HUES64 (cell line): ENCODE results near the gene TEX11.

Experiments used
- H3K27ac ChIP-seq: 2 replicates; pipeline ENCODE4 v1.7.0; 2013; ENCODE audit warnings: low read depth, low read length, inconsistent platforms
- H3K27me3 ChIP-seq: 2 replicates; pipeline ENCODE4 v1.6.1; 2013; ENCODE audit warnings: mild to moderate bottlenecking, low read length; ENCODE audit not compliant: insufficient read depth
- H3K36me3 ChIP-seq: 2 replicates; pipeline ENCODE4 v1.6.1; 2013; ENCODE audit warnings: mild to moderate bottlenecking, low read length; ENCODE audit not compliant: insufficient read depth
- H3K4me1 ChIP-seq: 2 replicates; pipeline ENCODE4 v1.6.1; 2013; ENCODE audit warnings: mild to moderate bottlenecking, low read length, moderate library complexity; ENCODE audit not compliant: insufficient read depth
- H3K4me3 ChIP-seq: 2 replicates; pipeline ENCODE4 v1.5.1; 2013; ENCODE audit warnings: mild to moderate bottlenecking, low read length, moderate library complexity
- H3K9ac ChIP-seq: 2 replicates; pipeline ENCODE4 v1.6.1; 2013; ENCODE audit warnings: mild to moderate bottlenecking, low read depth, low read length
- H3K9me3 ChIP-seq: 2 replicates; pipeline ENCODE4 v1.6.1; 2013; ENCODE audit warnings: low read depth, low read length; ENCODE audit not compliant: insufficient read depth
- WGBS: fragments of 150-250, 120-280 bp; methylation state at CpG from one replicate; pipeline ENCODE4 v1.1.7; 2013; ENCODE audit warnings: missing lambda C conversion rate; 5-methylcytosine and 5-hydroxymethylcytosine counted together

TEX11 gene

DNA sequence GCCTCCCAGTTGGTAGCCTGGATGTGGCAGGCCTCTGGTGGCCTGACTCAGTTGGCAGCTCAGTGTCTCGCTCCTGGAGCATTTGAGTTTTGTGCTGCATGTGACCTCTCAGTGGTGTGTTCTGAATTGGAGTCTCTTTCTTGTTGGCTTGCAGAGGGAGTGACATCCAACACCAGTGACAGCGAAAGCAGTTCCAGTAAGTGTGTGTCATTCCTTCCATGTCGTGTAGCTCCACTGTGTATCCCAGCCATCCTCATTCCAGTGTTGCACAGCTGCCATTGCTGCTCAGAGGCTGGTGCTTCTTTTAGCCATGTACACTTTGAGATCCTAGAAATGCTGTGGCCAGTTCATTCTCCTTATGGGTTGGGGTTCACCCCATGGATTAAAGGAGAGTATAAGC, 411.5 kb downstream of the TEX11 start:
- Histone ChIP-seq H3K4me3 (no peak overlapping the region), H3K36me3 (peaks cover 98% of the 10 kb centered on the region), H3K27ac (no peak overlapping the region), H3K4me1 (no peaks in the 10 kb centered on the region), H3K9ac (no peak overlapping the region), H3K27me3 (no peaks in the 10 kb centered on the region), H3K9me3 (no peaks in the 10 kb centered on the region)
- 99% methylated on average over 3 of the region's 3 CpGs for WGBS

DNA sequence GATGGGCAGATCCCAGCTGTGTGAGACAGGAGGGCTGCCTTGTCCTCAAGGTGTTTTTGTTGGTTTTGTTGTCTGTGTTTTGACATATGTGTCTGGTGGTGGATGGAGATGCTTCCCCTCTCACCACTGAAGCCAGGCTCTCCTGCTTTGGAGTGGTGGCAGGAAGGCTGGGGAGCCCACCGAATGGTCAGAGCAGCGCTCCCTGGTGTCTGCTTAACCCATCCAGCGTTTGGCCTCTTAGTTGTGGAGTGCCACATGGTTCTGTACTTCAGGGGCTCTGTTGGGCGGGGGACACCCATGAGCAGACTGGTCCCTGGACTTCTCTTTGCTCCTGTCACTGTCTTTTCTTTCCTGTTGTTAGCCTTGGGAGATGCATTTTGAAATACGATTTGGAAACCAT, 412.0 kb downstream of the TEX11 start:
- H3K4me3 ChIP-seq = no peak overlapping the region
- H3K9ac ChIP-seq = no peak overlapping the region
- peaks cover 98% of the 10 kb centered on the region for H3K36me3 ChIP-seq
- no peaks in the 10 kb centered on the region for H3K4me1 ChIP-seq
- WGBS = 85% methylated on average over 5 of the region's 5 CpGs
- H3K9me3 ChIP-seq = no peaks in the 10 kb centered on the region
- no peaks in the 10 kb centered on the region for H3K27me3 ChIP-seq
- H3K27ac ChIP-seq = no peak overlapping the region

DNA sequence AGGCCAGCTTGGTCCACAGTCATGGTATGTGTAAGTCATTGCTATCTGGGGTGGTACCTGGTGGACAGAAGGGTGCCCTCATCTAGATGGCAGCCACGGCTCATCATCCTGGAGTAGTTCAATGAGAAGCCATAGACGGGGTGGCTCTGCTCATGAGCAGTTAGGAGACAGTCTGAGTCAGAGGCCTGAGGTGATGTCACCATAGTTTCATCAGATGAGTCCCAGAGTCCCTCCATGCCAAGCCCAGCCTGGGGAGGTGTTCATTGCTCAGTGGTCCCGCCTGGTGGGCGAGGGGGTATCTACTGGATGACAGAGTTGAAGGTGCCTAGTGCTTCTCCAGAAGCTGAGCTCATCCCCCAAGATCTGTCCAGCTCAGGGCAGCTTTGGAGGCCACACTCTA, 414.1 kb downstream of the TEX11 start:
- H3K4me3 ChIP-seq = no peak overlapping the region
- WGBS = 97% methylated on average over 4 of the region's 4 CpGs
- H3K36me3 ChIP-seq = peaks cover 91% of the 10 kb centered on the region
- no peaks in the 10 kb centered on the region for H3K27me3 ChIP-seq
- H3K27ac ChIP-seq = no peak overlapping the region
- no peaks in the 10 kb centered on the region for H3K9me3 ChIP-seq
- no peak overlapping the region for H3K9ac ChIP-seq
- H3K4me1 ChIP-seq = no peaks in the 10 kb centered on the region

DNA sequence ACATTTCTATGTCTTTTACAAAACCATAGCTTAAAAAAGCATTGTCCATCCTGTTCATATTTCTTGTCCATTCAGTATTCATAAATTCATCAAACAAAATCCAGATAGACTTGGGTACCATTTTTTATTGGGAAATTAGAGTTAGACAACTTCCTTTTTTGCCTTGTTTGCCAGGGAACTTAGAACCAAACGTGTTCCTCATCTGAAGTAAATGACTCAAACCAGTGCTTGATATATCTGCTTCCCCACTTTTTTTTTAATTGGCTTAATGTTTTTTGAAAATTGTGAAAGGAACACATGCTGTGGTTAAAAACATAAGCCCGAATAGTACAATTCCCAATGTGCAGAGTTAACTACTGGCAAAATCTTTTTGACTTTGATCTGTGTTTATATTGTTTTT, 419.7 kb downstream of the TEX11 start:
- no peaks in the 10 kb centered on the region for H3K27me3 ChIP-seq
- no peak overlapping the region for H3K27ac ChIP-seq
- 90% methylated on average over 2 of the region's 2 CpGs for WGBS
- H3K4me1 ChIP-seq = 0 out of 2 replicates have a peak, but pooled peaks cover 4% of the 10 kb centered on the region
- no peak overlapping the region for H3K4me3 ChIP-seq
- H3K36me3 ChIP-seq = peaks cover 76% of the 10 kb centered on the region
- H3K9ac ChIP-seq = no peak overlapping the region
- no peaks in the 10 kb centered on the region for H3K9me3 ChIP-seq

DNA sequence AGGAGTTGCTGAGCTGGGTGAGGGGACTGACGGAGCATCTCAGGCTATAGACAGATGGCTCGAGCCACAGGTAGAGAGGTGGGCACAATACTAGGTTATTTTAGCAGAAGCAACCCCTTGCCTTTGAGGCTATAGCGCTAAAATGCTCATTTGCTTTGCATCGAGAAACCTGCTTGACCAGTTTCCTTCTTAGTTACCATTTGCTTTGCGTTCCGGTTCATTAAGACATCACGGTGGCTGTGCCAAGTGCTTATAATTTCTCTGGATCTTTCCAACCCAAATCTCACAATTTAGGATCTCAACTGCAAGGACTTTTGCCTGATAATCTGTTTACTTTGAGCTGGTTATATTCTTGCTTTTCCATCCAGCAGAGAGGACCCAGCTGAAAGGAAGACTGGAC, 423.0 kb downstream of the TEX11 start:
- Histone ChIP-seq H3K9ac (no peak overlapping the region), H3K4me1 (peaks cover 18% of the 10 kb centered on the region), H3K9me3 (no peaks in the 10 kb centered on the region), H3K36me3 (peaks cover 68% of the 10 kb centered on the region), H3K4me3 (no peak overlapping the region), H3K27ac (no peak overlapping the region), H3K27me3 (no peaks in the 10 kb centered on the region)
- 93% methylated on average over 7 of the region's 7 CpGs for WGBS

DNA sequence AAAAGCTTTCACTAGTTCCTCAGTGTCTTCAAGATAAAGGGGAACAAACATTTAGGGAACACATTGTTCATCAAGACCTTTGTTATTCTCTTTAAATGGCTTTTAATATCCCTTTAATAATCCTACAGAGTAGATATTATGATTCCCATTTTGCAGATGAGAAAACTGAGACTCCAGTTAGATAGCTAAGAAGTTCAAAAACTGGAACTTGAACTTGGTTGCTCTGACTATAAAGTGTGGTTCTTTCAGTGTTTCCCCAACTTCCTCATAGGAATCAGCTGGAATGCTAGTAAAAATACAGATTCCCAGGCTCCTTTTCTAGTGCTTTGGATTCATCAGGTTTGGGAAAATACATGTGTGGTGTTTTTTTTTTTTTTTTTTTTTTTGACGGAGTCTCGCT, 426.2 kb downstream of the TEX11 start:
- WGBS = 85% methylated on average over 2 of the region's 2 CpGs

DNA sequence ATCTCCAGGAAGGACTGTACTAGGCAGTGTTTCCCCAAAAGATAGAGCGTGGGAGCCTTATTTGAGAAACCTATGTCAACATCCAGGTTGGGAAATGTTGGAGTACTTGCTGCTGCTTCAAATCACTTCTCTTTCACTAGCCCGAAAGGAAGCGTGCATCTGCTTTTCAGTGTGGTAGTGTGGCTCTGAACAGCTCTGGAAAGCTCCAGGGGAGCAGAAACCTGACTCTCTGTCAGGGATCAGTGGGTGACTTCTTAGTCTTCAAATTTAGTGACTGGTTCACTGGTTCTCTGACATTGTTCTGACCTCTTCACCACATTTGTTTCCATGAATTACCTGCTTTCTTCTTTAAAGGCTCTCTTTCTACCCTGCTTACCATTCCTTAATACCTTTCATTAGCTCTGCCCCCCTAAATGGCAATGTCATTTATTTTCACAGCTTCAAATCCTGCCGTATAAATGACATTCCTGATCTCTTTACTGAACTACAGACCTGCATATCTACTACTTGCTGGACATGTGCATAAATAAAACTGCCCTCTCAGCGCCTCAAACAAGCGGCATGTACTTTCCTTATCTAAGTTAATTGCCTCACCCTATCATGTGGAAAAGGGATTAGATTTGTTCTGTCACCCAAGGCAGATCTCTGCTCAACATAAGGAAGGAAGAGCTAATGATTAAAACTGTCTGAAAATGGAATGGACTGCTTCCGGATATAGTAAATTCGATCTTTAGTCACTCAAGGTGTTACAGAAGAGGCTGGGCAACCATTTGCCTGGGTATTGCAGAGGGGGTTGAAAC, 426.8 kb downstream of the TEX11 start:
- H3K4me3 ChIP-seq = no peak overlapping the region
- H3K9ac ChIP-seq = no peak overlapping the region
- H3K4me1 ChIP-seq = peaks cover 55% of the 10 kb centered on the region
- WGBS = 94% methylated on average over 6 of the region's 8 CpGs
- no peaks in the 10 kb centered on the region for H3K9me3 ChIP-seq
- H3K27ac ChIP-seq = no peak overlapping the region; the same call in 1 of the 2 replicates
- H3K27me3 ChIP-seq = no peaks in the 10 kb centered on the region
- peaks cover 55% of the 10 kb centered on the region for H3K36me3 ChIP-seq

More for the DNA sequence above, 426.2 kb downstream of the TEX11 start:
- peaks cover 49% of the 10 kb centered on the region for H3K4me1 ChIP-seq
- no peak overlapping the region for H3K27ac ChIP-seq
- peaks cover 61% of the 10 kb centered on the region for H3K36me3 ChIP-seq
- no peak overlapping the region for H3K9ac ChIP-seq
- H3K4me3 ChIP-seq = no peak overlapping the region
- H3K9me3 ChIP-seq = no peaks in the 10 kb centered on the region
- H3K27me3 ChIP-seq = no peaks in the 10 kb centered on the region

DNA sequence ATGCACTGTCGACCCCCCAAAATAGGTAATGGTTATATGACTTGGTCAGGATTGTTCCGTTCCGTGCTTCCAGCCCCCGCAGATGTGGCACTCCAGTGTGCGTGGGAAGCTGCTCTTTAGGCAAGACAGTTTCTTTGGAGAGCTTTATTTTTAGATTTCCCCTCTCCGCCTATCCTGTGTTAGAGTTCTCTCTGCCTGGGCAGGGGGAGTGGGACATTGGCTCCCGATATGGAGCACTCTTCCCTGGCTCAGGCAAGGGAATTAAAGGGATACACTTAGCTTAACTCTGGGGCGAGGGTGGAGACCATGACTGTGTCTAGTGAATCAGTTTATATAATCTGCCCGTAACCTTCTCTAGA, 427.9 kb downstream of the TEX11 start:
- Histone ChIP-seq H3K9ac (no peak overlapping the region), H3K9me3 (no peaks in the 10 kb centered on the region), H3K4me3 (no peak overlapping the region), H3K27ac (peak overlapping the region; percentile 41), H3K36me3 (peaks cover 45% of the 10 kb centered on the region), H3K4me1 (peaks cover 63% of the 10 kb centered on the region), H3K27me3 (no peaks in the 10 kb centered on the region)
- whole genome bisulfite sequencing = 83% methylated on average over 9 of the region's 9 CpGs

DNA sequence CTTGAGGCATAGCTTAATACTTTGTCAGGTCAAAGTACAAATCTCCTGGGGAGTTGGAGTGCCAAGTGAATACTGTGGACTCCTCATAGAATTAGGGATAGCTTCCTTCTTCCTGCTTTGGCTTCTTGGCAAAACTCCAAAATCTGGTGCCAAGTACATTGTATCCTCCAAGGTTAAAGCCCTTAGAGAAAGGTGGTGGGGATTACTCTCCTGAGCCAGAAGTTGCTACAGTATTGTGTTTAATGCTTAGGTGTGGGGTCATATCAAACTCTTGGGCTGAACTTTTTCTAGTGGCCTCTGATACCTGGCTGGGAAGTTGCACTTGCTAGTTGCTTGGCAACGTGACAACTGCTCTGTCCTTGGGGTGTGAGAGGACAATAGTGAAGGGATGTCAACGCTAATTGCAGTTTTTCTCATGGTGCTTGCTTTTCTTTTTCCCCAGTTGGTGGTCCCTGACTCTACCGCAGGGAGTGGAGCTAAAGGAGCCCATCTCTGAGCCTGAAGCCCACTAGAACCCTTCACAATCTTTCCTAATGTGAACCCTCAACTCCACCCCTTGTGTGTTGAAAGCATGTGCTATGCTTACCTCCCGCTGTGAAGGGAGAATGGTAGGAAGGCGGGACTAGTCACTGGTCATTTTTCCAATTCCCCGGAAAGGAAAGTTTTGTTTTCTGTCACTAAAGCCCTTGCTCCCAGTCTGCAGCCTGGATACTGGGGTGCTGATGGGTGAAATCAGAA, 428.4 kb downstream of the TEX11 start:
- Histone ChIP-seq H3K27ac (peak overlapping the region; percentile 41; the same call in 1 of the 2 replicates), H3K36me3 (peaks cover 40% of the 10 kb centered on the region), H3K27me3 (no peaks in the 10 kb centered on the region), H3K4me1 (peaks cover 64% of the 10 kb centered on the region), H3K4me3 (no peak overlapping the region), H3K9ac (no peak overlapping the region), H3K9me3 (no peaks in the 10 kb centered on the region)
- 19% methylated on average over 6 of the region's 6 CpGs for WGBS

DNA sequence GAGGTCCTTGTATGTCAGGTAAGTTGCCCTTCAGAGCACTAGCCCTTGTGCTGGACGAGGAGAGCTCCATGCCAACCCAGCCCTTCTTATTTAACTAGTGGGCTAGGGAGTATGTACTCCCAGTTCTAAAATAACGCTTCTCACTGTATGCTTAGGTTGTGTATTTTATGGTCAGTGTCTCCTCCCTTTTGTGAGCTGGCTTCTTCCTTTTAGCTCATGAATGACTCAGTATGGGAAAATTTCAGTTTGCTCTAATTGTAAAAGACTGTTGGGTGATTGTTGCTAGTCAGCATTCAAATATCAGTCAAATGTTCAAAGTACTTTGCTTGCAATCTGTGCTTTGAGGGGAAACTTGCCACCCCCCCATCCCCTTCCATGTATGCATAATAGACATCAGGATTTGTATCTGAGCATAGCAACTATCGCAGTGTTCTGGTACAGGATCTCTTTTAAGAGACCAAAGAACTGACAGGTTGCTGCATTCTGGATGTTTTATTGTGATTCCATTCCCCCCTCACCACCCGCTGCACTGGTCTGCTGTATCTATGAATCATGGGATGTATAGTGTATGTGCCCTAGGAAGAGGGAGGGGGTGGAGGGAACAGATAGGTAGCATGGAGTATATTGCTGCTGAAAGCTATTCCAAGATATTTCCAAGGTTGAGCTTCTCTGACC, 429.1 kb downstream of the TEX11 start:
- no peak overlapping the region for H3K9ac ChIP-seq
- no peaks in the 10 kb centered on the region for H3K27me3 ChIP-seq
- peaks cover 60% of the 10 kb centered on the region for H3K4me1 ChIP-seq
- no peaks in the 10 kb centered on the region for H3K9me3 ChIP-seq
- WGBS = 57% methylated on average over 4 of the region's 4 CpGs
- peaks cover 36% of the 10 kb centered on the region for H3K36me3 ChIP-seq
- H3K4me3 ChIP-seq = peak overlapping the region; percentile 27; the same call in 1 of the 2 replicates
- peak overlapping the region; percentile 84; the same call in 1 of the 2 replicates for H3K27ac ChIP-seq
